A673 (cell line): Measurements from ENCODE around the gene CHST12. TPM values are rescaled to one million over a fixed set of nuclear protein-coding genes. Genes with fewer than 3 reads are reported as not detected.
"Not testable (repeated sequence)": the region's sequence is repeated elsewhere in the genome, so short reads cannot be mapped to it uniquely, and the experiment has no call there.

Experiments
- BruUV-seq: library from RNA; stranded (reverse); fragments of 400-500 nt; replicated peaks from 2 replicates; lab custom pipeline; 2021; lab: Mats Ljungman, UMichigan
- CTCF ChIA-PET: fragments of 300-600 bp; sonication (Branson Sonifier 250); formaldehyde crosslinking; loops from one replicate; lab custom pipeline; 2022; ENCODE audit warnings: antibody characterized with exemption; lab: Charles Lee
- POLR2A ChIA-PET: fragments of 300-600 bp; sonication (Branson Sonifier 250); formaldehyde crosslinking; loops from one replicate; lab custom pipeline; 2022; ENCODE audit warnings: antibody characterized with exemption; ENCODE audit not compliant: low non-redundant PET; lab: Charles Lee
- DNase-seq: peaks from one replicate; pipeline ENCODE4 v3.0.0-alpha.2; 2015; ENCODE audit warnings: low spot score
- H3K27ac ChIP-seq: fragments of 200-600 bp; sonication (generic); 2 replicates; pipeline ENCODE4 v1.5.1; 2016; ENCODE audit warnings: mixed run types, low read depth, mild to moderate bottlenecking, mixed read lengths, antibody characterized with exemption, low read length; ENCODE audit not compliant: poor library complexity, severe bottlenecking
- H3K27me3 ChIP-seq: fragments of 200-600 bp; sonication (generic); replicated peaks from 2 replicates; pipeline ENCODE4 v1.6.1; 2017; ENCODE audit warnings: mixed run types, low read depth, mild to moderate bottlenecking, mixed read lengths, antibody characterized with exemption, low read length; ENCODE audit not compliant: insufficient read depth, poor library complexity
- H3K36me3 ChIP-seq: fragments of 200-600 bp; sonication (generic); 2 replicates; pipeline ENCODE4 v1.6.1; 2016; ENCODE audit warnings: mixed run types, mild to moderate bottlenecking, mixed read lengths, antibody characterized with exemption, low read length; ENCODE audit not compliant: insufficient read depth, poor library complexity, severe bottlenecking
- H3K4me1 ChIP-seq: fragments of 200-600 bp; sonication (generic); 2 replicates; pipeline ENCODE4 v1.6.1; 2017; ENCODE audit warnings: mixed run types, mild to moderate bottlenecking, mixed read lengths, antibody characterized with exemption, low read length; ENCODE audit not compliant: insufficient read depth, poor library complexity, severe bottlenecking
- H3K4me3 ChIP-seq: fragments of 200-600 bp; sonication (generic); 2 replicates; pipeline ENCODE4 v1.5.1; 2016; ENCODE audit warnings: low read depth, mixed run types, mild to moderate bottlenecking, mixed read lengths, low read length; ENCODE audit not compliant: poor library complexity, severe bottlenecking
- H3K9me3 ChIP-seq: fragments of 200-600 bp; sonication (generic); 2 replicates; pipeline ENCODE4 v1.6.1; 2016; ENCODE audit warnings: mixed run types, low read depth, mild to moderate bottlenecking, mixed read lengths, antibody characterized with exemption, low read length; ENCODE audit not compliant: poor library complexity, severe bottlenecking
- EZH2 ChIP-seq: fragments of 200-600 bp; sonication (generic); IDR thresholded peaks from 2 replicates; pipeline ENCODE4 v1.6.1; 2017; ENCODE audit warnings: borderline replicate concordance, low read depth, mild to moderate bottlenecking, mixed read lengths, antibody characterized with exemption, low read length; ENCODE audit not compliant: poor library complexity, severe bottlenecking
- intact Hi-C: fragments of 100-400 bp; cut with micrococcal nuclease; formaldehyde crosslinking; loops from one replicate; pipeline ENCODE4 v1.10.0; 2022; ENCODE audit not compliant: unreplicated experiment
- total RNA-seq: library from RNA; stranded (reverse); gene quantifications from 2 replicates; pipeline ENCODE4 v1.2.3, GENCODE V29; 2021
- TF ChIP-seq, protein P1 (sequence below): fragments of 300-800, 200-600 bp; sonication (generic); conservative IDR thresholded peaks from 2 replicates; pipeline ENCODE4 v1.5.1; 2017; ENCODE audit warnings: low read depth, mild to moderate bottlenecking, antibody characterized with exemption, low read length, moderate library complexity, mixed read lengths

Gene CHST12
- total RNA-seq, 1 experiment from 2014 or later = 21.8 TPM

- no peak for DNase-seq
- Histone ChIP-seq H3K4me3 (no peak overlapping the region), H3K36me3 (peaks cover 3% of the 10 kb centered on the region), H3K27ac (no peak overlapping the region), H3K9me3 (no peaks in the 10 kb centered on the region), H3K27me3 (no peaks in the 10 kb centered on the region), H3K4me1 (no peaks in the 10 kb centered on the region)
- POLR2A ChIA-PET = no interaction called here
- intact Hi-C loops = no loop called here
- TF ChIP-seq, protein P1, sequence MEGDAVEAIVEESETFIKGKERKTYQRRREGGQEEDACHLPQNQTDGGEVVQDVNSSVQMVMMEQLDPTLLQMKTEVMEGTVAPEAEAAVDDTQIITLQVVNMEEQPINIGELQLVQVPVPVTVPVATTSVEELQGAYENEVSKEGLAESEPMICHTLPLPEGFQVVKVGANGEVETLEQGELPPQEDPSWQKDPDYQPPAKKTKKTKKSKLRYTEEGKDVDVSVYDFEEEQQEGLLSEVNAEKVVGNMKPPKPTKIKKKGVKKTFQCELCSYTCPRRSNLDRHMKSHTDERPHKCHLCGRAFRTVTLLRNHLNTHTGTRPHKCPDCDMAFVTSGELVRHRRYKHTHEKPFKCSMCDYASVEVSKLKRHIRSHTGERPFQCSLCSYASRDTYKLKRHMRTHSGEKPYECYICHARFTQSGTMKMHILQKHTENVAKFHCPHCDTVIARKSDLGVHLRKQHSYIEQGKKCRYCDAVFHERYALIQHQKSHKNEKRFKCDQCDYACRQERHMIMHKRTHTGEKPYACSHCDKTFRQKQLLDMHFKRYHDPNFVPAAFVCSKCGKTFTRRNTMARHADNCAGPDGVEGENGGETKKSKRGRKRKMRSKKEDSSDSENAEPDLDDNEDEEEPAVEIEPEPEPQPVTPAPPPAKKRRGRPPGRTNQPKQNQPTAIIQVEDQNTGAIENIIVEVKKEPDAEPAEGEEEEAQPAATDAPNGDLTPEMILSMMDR = no peak
- TF ChIP-seq EZH2 = no peak
- CTCF ChIA-PET = interaction anchor here (0.6 kb wide), 1 partner anchor 45 kb away, joined by 6 read pairs; no protein-coding TSS in a partner anchor
- no TSS peak for BruUV-seq
These were observed 16.3 kb upstream of the CHST12 start for GRCh38 chr7:2386964-2387669.

DNA sequence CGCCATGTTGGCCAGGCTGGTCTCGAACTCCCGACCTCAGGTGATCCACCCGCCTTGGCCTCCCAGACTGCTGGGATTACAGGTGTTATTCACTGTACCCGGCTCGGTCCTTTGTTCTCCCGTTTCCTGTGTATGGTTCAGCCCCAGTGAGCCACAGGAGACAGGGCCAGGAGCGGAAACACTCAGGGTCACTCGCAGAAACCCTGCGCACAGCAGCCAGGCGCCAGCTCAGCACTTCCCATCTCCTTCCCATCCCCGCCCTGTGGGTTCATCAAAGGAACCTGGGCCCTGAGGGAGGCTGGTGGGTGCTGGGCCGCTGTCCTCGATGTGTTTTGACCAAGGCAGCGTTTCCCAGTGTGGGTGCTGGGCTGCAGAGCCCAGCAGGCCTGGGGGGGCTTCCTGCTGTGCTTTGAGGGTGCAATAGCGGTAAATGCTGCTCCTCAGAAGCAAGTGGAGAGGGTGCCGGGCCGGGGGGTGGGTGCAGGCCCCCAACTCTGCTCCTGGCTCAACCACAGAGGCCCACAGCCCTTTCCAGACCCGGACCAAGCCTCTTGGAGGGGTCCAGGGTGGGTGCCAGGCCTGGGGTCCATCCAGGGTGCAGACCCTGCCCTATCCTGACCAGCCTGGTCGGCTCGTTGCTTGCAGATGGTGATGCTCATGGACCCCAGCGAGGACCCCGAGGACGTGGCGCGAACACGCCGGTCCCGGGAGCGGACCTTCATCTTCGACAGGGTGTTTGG is 15.3 kb upstream of the CHST12 start:
- no peak for TF ChIP-seq EZH2
- TF ChIP-seq, protein P1 = no peak
- BruUV-seq = no TSS peak
- Histone ChIP-seq H3K4me3 (no peak overlapping the region), H3K27me3 (no peaks in the 10 kb centered on the region), H3K9me3 (no peaks in the 10 kb centered on the region), H3K4me1 (no peaks in the 10 kb centered on the region), H3K36me3 (no peaks in the 10 kb centered on the region), H3K27ac (no peak overlapping the region)
- ChIA-PET POLR2A (no interaction called here), CTCF (interaction anchor here (0.6 kb wide), 1 partner anchor 44 kb away, joined by 6 read pairs; no protein-coding TSS in a partner anchor)
- DNase-seq = no peak
- intact Hi-C loops = no loop called here

DNA sequence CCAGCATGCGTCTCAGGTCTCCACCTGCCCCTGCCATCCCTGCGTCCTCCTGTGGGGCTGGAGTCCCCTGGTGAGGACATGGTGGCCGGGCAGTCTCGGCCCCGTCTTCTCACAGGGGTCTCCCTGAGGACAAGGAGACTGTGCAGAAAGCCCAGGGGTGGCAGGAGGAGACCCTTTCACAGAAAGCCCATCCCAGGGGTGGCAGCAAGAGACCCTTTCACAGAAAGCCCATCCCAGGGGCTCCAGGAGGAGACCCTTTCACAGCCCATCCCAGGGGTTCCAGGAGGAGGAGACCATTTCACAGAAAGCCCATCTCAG is 14.8 kb upstream of the CHST12 start:
- intact Hi-C loops = no loop called here
- TF ChIP-seq, protein P1 = no peak
- TF ChIP-seq EZH2 = no peak
- CTCF ChIA-PET = no interaction called here
- H3K9me3 ChIP-seq = no peaks in the 10 kb centered on the region
- H3K4me1 ChIP-seq = no peaks in the 10 kb centered on the region
- H3K27me3 ChIP-seq = no peaks in the 10 kb centered on the region
- H3K36me3 ChIP-seq = no peaks in the 10 kb centered on the region
- H3K27ac ChIP-seq = no peak overlapping the region
- DNase-seq = no peak
- POLR2A ChIA-PET = no interaction called here
- H3K4me3 ChIP-seq = no peak overlapping the region
- no TSS peak for BruUV-seq

- H3K36me3 ChIP-seq, H3K27ac ChIP-seq, BruUV-seq, DNase-seq, POLR2A ChIA-PET, H3K4me1 ChIP-seq, H3K4me3 ChIP-seq, H3K27me3 ChIP-seq, H3K9me3 ChIP-seq, CTCF ChIA-PET, intact Hi-C loops: not testable (repeated sequence)
These were observed 13.2 kb upstream of the CHST12 start for GRCh38 chr7:2390020-2390816.
